GM23338 (cell line): ENCODE measurements around the gene TMPRSS13.

ENCODE experiments used
- CREB1 ChIP-seq: fragments of 250-450 bp; sonication (Bioruptor Pico); IDR thresholded peaks from 2 replicates; pipeline ENCODE4 v1.5.0; 2020; ENCODE audit warnings: low read depth, mild to moderate bottlenecking, moderate library complexity
- EZH2 ChIP-seq: fragments of 200-600 bp; sonication (generic); IDR thresholded peaks from one replicate; pipeline ENCODE4 v1.8.0; 2017; ENCODE audit warnings: antibody characterized with exemption, mild to moderate bottlenecking, low read depth; ENCODE audit not compliant: unreplicated experiment
- EZH2phosphoT487 ChIP-seq: fragments of 200-600 bp; sonication (generic); IDR thresholded peaks from one replicate; pipeline ENCODE4 v1.8.1; 2018; ENCODE audit warnings: antibody characterized with exemption; ENCODE audit not compliant: unreplicated experiment
- JUNB ChIP-seq: IDR thresholded peaks from one replicate; pipeline ENCODE4 v1.6.1; 2016; ENCODE audit warnings: antibody characterized with exemption; ENCODE audit not compliant: unreplicated experiment
- POLR2AphosphoS5 ChIP-seq: IDR thresholded peaks from 2 replicates; pipeline ENCODE4 v1.6.1; 2016; ENCODE audit warnings: antibody characterized with exemption, low read depth
- TF ChIP-seq, protein P1 (sequence below), 2 experiments: fragments of 200-600 bp in 1 of 2; sonication (generic) in 1 of 2; conservative IDR thresholded peaks; 2 replicates each; pipeline versions ENCODE4 v1.5.1 to v1.6.1; 2016 to 2017; ENCODE audit warnings: antibody characterized with exemption in 2 of 2, low read depth in 2 of 2, mild to moderate bottlenecking in 2 of 2, moderate library complexity in 1 of 2
- TF ChIP-seq, protein P2 (sequence below): fragments of 250-450 bp; sonication (Bioruptor Pico); IDR thresholded peaks from 2 replicates; pipeline ENCODE4 v1.5.0; 2020; ENCODE audit warnings: mild to moderate bottlenecking, moderate library complexity
- TF ChIP-seq, protein P3 (sequence below): IDR thresholded peaks from one replicate; pipeline ENCODE4 v1.6.1; 2018; ENCODE audit warnings: antibody characterized with exemption; ENCODE audit not compliant: unreplicated experiment

DNA sequence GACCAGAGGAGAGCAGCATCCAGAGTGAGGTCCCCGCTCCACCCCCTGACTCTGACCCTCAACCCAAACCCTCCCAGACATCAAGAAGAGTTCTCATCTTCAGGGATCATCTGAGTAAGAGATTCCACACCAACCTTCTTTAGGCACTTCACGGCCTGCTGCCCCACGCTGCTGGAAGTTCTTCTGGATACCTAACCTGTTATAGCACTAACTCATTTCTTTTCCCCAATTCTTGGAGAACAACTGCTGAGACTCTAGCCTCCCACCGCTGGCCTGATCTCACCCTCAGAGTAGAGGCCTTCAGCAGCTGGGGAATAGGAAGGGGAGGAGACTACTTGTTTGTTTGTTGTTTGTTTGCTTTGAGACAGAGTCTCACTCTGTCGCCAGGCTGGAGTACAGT is 7.3 kb downstream of the TMPRSS13 start:
- TF ChIP-seq EZH2 (no peak), JUNB (no peak), EZH2phosphoT487 (no peak), POLR2AphosphoS5 (no peak), CREB1 (CRISPR knock-in tag) (no peak)
- TF ChIP-seq, protein P1, sequence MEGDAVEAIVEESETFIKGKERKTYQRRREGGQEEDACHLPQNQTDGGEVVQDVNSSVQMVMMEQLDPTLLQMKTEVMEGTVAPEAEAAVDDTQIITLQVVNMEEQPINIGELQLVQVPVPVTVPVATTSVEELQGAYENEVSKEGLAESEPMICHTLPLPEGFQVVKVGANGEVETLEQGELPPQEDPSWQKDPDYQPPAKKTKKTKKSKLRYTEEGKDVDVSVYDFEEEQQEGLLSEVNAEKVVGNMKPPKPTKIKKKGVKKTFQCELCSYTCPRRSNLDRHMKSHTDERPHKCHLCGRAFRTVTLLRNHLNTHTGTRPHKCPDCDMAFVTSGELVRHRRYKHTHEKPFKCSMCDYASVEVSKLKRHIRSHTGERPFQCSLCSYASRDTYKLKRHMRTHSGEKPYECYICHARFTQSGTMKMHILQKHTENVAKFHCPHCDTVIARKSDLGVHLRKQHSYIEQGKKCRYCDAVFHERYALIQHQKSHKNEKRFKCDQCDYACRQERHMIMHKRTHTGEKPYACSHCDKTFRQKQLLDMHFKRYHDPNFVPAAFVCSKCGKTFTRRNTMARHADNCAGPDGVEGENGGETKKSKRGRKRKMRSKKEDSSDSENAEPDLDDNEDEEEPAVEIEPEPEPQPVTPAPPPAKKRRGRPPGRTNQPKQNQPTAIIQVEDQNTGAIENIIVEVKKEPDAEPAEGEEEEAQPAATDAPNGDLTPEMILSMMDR (conservative IDR thresholded peaks at IDR 0.05; ENCODE audit: low read depth in 2 of 2): no peak
- TF ChIP-seq, protein P2, sequence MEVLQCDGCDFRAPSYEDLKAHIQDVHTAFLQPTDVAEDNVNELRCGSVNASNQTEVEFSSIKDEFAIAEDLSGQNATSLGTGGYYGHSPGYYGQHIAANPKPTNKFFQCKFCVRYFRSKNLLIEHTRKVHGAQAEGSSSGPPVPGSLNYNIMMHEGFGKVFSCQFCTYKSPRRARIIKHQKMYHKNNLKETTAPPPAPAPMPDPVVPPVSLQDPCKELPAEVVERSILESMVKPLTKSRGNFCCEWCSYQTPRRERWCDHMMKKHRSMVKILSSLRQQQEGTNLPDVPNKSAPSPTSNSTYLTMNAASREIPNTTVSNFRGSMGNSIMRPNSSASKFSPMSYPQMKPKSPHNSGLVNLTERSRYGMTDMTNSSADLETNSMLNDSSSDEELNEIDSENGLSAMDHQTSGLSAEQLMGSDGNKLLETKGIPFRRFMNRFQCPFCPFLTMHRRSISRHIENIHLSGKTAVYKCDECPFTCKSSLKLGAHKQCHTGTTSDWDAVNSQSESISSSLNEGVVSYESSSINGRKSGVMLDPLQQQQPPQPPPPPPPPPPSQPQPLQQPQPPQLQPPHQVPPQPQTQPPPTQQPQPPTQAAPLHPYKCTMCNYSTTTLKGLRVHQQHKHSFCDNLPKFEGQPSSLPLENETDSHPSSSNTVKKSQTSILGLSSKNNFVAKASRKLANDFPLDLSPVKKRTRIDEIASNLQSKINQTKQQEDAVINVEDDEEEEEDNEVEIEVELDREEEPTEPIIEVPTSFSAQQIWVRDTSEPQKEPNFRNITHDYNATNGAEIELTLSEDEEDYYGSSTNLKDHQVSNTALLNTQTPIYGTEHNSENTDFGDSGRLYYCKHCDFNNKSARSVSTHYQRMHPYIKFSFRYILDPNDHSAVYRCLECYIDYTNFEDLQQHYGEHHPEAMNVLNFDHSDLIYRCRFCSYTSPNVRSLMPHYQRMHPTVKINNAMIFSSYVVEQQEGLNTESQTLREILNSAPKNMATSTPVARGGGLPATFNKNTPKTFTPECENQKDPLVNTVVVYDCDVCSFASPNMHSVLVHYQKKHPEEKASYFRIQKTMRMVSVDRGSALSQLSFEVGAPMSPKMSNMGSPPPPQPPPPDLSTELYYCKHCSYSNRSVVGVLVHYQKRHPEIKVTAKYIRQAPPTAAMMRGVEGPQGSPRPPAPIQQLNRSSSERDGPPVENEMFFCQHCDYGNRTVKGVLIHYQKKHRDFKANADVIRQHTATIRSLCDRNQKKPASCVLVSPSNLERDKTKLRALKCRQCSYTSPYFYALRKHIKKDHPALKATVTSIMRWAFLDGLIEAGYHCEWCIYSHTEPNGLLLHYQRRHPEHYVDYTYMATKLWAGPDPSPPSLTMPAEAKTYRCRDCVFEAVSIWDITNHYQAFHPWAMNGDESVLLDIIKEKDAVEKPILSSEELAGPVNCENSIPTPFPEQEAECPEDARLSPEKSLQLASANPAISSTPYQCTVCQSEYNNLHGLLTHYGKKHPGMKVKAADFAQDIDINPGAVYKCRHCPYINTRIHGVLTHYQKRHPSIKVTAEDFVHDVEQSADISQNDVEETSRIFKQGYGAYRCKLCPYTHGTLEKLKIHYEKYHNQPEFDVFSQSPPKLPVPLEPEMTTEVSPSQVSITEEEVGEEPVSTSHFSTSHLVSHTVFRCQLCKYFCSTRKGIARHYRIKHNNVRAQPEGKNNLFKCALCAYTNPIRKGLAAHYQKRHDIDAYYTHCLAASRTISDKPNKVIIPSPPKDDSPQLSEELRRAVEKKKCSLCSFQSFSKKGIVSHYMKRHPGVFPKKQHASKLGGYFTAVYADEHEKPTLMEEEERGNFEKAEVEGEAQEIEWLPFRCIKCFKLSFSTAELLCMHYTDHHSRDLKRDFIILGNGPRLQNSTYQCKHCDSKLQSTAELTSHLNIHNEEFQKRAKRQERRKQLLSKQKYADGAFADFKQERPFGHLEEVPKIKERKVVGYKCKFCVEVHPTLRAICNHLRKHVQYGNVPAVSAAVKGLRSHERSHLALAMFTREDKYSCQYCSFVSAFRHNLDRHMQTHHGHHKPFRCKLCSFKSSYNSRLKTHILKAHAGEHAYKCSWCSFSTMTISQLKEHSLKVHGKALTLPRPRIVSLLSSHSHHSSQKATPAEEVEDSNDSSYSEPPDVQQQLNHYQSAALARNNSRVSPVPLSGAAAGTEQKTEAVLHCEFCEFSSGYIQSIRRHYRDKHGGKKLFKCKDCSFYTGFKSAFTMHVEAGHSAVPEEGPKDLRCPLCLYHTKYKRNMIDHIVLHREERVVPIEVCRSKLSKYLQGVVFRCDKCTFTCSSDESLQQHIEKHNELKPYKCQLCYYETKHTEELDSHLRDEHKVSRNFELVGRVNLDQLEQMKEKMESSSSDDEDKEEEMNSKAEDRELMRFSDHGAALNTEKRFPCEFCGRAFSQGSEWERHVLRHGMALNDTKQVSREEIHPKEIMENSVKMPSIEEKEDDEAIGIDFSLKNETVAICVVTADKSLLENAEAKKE: no peak
- TF ChIP-seq, protein P3, sequence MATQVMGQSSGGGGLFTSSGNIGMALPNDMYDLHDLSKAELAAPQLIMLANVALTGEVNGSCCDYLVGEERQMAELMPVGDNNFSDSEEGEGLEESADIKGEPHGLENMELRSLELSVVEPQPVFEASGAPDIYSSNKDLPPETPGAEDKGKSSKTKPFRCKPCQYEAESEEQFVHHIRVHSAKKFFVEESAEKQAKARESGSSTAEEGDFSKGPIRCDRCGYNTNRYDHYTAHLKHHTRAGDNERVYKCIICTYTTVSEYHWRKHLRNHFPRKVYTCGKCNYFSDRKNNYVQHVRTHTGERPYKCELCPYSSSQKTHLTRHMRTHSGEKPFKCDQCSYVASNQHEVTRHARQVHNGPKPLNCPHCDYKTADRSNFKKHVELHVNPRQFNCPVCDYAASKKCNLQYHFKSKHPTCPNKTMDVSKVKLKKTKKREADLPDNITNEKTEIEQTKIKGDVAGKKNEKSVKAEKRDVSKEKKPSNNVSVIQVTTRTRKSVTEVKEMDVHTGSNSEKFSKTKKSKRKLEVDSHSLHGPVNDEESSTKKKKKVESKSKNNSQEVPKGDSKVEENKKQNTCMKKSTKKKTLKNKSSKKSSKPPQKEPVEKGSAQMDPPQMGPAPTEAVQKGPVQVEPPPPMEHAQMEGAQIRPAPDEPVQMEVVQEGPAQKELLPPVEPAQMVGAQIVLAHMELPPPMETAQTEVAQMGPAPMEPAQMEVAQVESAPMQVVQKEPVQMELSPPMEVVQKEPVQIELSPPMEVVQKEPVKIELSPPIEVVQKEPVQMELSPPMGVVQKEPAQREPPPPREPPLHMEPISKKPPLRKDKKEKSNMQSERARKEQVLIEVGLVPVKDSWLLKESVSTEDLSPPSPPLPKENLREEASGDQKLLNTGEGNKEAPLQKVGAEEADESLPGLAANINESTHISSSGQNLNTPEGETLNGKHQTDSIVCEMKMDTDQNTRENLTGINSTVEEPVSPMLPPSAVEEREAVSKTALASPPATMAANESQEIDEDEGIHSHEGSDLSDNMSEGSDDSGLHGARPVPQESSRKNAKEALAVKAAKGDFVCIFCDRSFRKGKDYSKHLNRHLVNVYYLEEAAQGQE: no peak
